Smooth muscle cell (in vitro differentiated cells): Measurements from ENCODE around the gene TTC28. TPM values are rescaled to one million over a fixed set of nuclear protein-coding genes. Genes with fewer than 3 reads are reported as not detected.

Experiments used
- DNase-seq: peaks from one replicate; lab custom pipeline; 2025; ENCODE audit not compliant: unreplicated experiment; lab: John Stamatoyannopoulos, UW
- H2AFZ ChIP-seq: fragments of 200-600 bp; sonication (generic); 2 replicates; pipeline ENCODE4 v1.6.0; 2016; ENCODE audit warnings: antibody characterized with exemption, low read depth, mild to moderate bottlenecking
- H3F3A ChIP-seq: fragments of 200-600 bp; sonication (generic); 2 replicates; pipeline ENCODE4 v1.6.0; 2017; ENCODE audit warnings: antibody characterized with exemption, low read depth
- H3K27ac ChIP-seq: fragments of 200-600 bp; sonication (generic); 2 replicates; pipeline ENCODE4 v1.5.1; 2016; ENCODE audit warnings: low read depth, mild to moderate bottlenecking
- H3K27me3 ChIP-seq: fragments of 200-600 bp; sonication (generic); 2 replicates; pipeline ENCODE4 v1.6.1; 2016; ENCODE audit warnings: low read depth, mild to moderate bottlenecking
- H3K36me3 ChIP-seq: fragments of 200-600 bp; sonication (generic); 2 replicates; pipeline ENCODE4 v1.5.1; 2016; ENCODE audit warnings: low read depth
- H3K4me1 ChIP-seq: fragments of 200-600 bp; sonication (generic); 2 replicates; pipeline ENCODE4 v1.5.1; 2016; ENCODE audit warnings: low read depth
- H3K4me2 ChIP-seq: fragments of 200-600 bp; sonication (generic); 2 replicates; pipeline ENCODE4 v1.6.0; 2016; ENCODE audit warnings: mild to moderate bottlenecking
- H3K4me3 ChIP-seq: fragments of 200-600 bp; sonication (generic); 2 replicates; pipeline ENCODE4 v1.5.1; 2016; ENCODE audit warnings: mild to moderate bottlenecking
- H3K79me2 ChIP-seq: fragments of 200-600 bp; sonication (generic); 2 replicates; pipeline ENCODE4 v1.6.0; 2016; ENCODE audit warnings: low read depth, mild to moderate bottlenecking
- H3K9ac ChIP-seq: fragments of 200-600 bp; sonication (generic); 2 replicates; pipeline ENCODE4 v1.6.0; 2016; ENCODE audit warnings: low read depth
- H3K9me3 ChIP-seq: fragments of 200-600 bp; sonication (generic); replicated peaks from 2 replicates; pipeline ENCODE4 v1.5.1; 2016; ENCODE audit warnings: low read depth
- H4K20me1 ChIP-seq: fragments of 200-600 bp; sonication (generic); 2 replicates; pipeline ENCODE4 v1.6.0; 2016; ENCODE audit warnings: low read depth
- WGBS: methylation state at CpG from one replicate; pipeline ENCODE4 v1.1.7; 2016; ENCODE audit warnings: low lambda C conversion rate; 5-methylcytosine and 5-hydroxymethylcytosine counted together
- polyA plus RNA-seq: library from polyadenylated mRNA; unstranded; fragments of >200 nt; fragmentation: Nextera tagmentation; extraction: Ambion mirVana; gene quantifications from 2 replicates; pipeline ENCODE4 v1.2.1, GENCODE V29; 2016
- total RNA-seq: library from RNA; depleted of rRNA; stranded (reverse); fragments of >200 nt; gene quantifications from 2 replicates; pipeline ENCODE4 v1.2.3, GENCODE V29; 2014
- TF ChIP-seq, protein P1 (sequence below): fragments of 200-600 bp; sonication (generic); IDR thresholded peaks from 2 replicates; pipeline ENCODE4 v1.5.1; 2017; ENCODE audit warnings: borderline replicate concordance, mild to moderate bottlenecking, antibody characterized with exemption; ENCODE audit not compliant: insufficient read depth, poor library complexity, severe bottlenecking

TTC28 gene
- total and polyA plus RNA-seq, 2 experiments from 2014 or later = 6.3 to 17.9 TPM

- no peaks in the 10 kb centered on the region for H3F3A ChIP-seq
- H3K27me3 ChIP-seq = no peaks in the 10 kb centered on the region
- no peak overlapping the region for H3K4me3 ChIP-seq
- H4K20me1 ChIP-seq = no peaks in the 10 kb centered on the region
- no peaks in the 10 kb centered on the region for H3K9me3 ChIP-seq
- WGBS = 79% methylated on average over 1 of the region's 1 CpG
- no peaks in the 10 kb centered on the region for H3K36me3 ChIP-seq
- H3K27ac ChIP-seq = no peak overlapping the region
- TF ChIP-seq, protein P1, sequence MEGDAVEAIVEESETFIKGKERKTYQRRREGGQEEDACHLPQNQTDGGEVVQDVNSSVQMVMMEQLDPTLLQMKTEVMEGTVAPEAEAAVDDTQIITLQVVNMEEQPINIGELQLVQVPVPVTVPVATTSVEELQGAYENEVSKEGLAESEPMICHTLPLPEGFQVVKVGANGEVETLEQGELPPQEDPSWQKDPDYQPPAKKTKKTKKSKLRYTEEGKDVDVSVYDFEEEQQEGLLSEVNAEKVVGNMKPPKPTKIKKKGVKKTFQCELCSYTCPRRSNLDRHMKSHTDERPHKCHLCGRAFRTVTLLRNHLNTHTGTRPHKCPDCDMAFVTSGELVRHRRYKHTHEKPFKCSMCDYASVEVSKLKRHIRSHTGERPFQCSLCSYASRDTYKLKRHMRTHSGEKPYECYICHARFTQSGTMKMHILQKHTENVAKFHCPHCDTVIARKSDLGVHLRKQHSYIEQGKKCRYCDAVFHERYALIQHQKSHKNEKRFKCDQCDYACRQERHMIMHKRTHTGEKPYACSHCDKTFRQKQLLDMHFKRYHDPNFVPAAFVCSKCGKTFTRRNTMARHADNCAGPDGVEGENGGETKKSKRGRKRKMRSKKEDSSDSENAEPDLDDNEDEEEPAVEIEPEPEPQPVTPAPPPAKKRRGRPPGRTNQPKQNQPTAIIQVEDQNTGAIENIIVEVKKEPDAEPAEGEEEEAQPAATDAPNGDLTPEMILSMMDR = no peak
- H3K4me1 ChIP-seq = no peaks in the 10 kb centered on the region
- H3K79me2 ChIP-seq = no peaks in the 10 kb centered on the region
- no peak overlapping the region for H2AFZ ChIP-seq
- DNase-seq = no peak
- H3K9ac ChIP-seq = no peak overlapping the region
- H3K4me2 ChIP-seq = no peak overlapping the region
These were observed 230.6 kb downstream of the TTC28 start for GRCh38 chr22:28449041-28449440.

DNA sequence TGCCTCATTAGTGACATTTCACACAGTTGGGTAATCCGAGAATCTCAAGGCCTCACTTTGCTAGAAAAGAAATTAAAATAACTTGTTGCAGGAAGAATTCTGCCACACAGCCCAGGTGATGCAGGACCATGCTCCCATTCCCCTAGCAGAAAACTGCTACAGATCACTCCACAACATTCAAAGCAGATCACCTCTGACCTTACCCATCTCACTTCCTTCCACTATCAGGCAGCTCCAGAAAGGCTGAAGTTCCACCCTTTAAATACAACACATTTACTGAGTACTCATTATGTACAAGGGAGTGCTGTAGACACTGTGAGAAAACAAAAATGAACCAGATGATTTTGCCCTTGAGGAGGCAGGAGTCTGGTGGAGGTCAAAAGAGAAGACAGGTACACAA, 231.0 kb downstream of the TTC28 start:
- no peaks in the 10 kb centered on the region for H3K36me3 ChIP-seq
- no peaks in the 10 kb centered on the region for H3K27me3 ChIP-seq
- no peak overlapping the region for H3K4me3 ChIP-seq
- no peaks in the 10 kb centered on the region for H3F3A ChIP-seq
- no peaks in the 10 kb centered on the region for H3K9me3 ChIP-seq
- H3K4me1 ChIP-seq = peaks cover 3% of the 10 kb centered on the region
- no peak for DNase-seq
- 89% methylated on average over 1 of the region's 1 CpG for WGBS
- H2AFZ ChIP-seq = no peak overlapping the region
- no peak overlapping the region for H3K4me2 ChIP-seq
- no peak overlapping the region for H3K9ac ChIP-seq
- TF ChIP-seq, protein P1 = no peak
- no peaks in the 10 kb centered on the region for H4K20me1 ChIP-seq
- no peaks in the 10 kb centered on the region for H3K79me2 ChIP-seq
- H3K27ac ChIP-seq = no peak overlapping the region

DNA sequence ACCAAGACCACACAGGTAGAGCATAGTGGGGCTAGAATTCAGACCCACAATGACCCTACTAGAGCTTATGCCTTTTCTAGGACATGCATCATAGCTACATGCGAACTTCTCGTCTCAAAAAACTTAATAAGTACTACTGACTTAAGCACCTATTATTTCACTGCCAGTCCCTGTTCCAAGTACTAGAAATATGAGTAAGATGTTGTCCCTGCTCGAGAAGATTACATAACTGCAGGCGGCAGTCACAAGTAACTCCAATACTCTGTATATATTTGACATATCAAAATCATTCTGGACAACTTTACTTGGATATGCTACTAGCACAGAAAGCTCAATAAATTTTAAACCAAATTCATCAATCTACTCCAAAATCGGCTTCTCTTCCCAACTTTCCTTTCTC, 235.0 kb downstream of the TTC28 start:
- H3K4me3 ChIP-seq = no peak overlapping the region
- H3K27ac ChIP-seq = no peak overlapping the region
- H2AFZ ChIP-seq = no peak overlapping the region
- no peaks in the 10 kb centered on the region for H3K9me3 ChIP-seq
- H3K27me3 ChIP-seq = no peaks in the 10 kb centered on the region
- TF ChIP-seq, protein P1 = no peak
- H3K9ac ChIP-seq = no peak overlapping the region
- no peak overlapping the region for H3K4me2 ChIP-seq
- no peaks in the 10 kb centered on the region for H4K20me1 ChIP-seq
- no peaks in the 10 kb centered on the region for H3K36me3 ChIP-seq
- H3K79me2 ChIP-seq = peaks cover 13% of the 10 kb centered on the region
- peaks cover 4% of the 10 kb centered on the region for H3F3A ChIP-seq
- H3K4me1 ChIP-seq = peaks cover 16% of the 10 kb centered on the region
- no peak for DNase-seq
- 76% methylated on average over 5 of the region's 5 CpGs for WGBS

GRCh38 chr22:28443526-28443876, 236.1 kb downstream of the TTC28 start:
- peak overlapping the region; percentile 46 for H3K27ac ChIP-seq
- H3K4me1 ChIP-seq = peaks cover 19% of the 10 kb centered on the region
- H3K4me3 ChIP-seq = peak overlapping the region; percentile 64
- WGBS = 4% methylated on average over 5 of the region's 5 CpGs
- DNase-seq = no peak
- H3K36me3 ChIP-seq = no peaks in the 10 kb centered on the region
- H3K9ac ChIP-seq = peak overlapping the region; percentile 67
- H3K9me3 ChIP-seq = no peaks in the 10 kb centered on the region
- H4K20me1 ChIP-seq = no peaks in the 10 kb centered on the region
- TF ChIP-seq, protein P1 = no peak
- H2AFZ ChIP-seq = peak overlapping the region; percentile 82
- peaks cover 4% of the 10 kb centered on the region for H3F3A ChIP-seq
- peak overlapping the region; percentile 96 for H3K4me2 ChIP-seq
- H3K79me2 ChIP-seq = peaks cover 13% of the 10 kb centered on the region
- no peaks in the 10 kb centered on the region for H3K27me3 ChIP-seq
